SU-DHL-6 (cell line): ENCODE data around the gene ERC1.

ENCODE experiments used
- H2AFZ ChIP-seq: fragments of 200-600 bp; sonication (generic); 2 replicates; pipeline ENCODE4 v1.6.1; 2014; ENCODE audit warnings: low read depth, mild to moderate bottlenecking, moderate library complexity, mixed read lengths, antibody characterized with exemption, low read length; ENCODE audit not compliant: severe bottlenecking
- H3F3A ChIP-seq: fragments of 200-600 bp; shearing (Covaris generic); 2 replicates; pipeline ENCODE4 v1.6.0; 2016; ENCODE audit warnings: antibody characterized with exemption, mild to moderate bottlenecking; ENCODE audit not compliant: insufficient read depth
- H3K27ac ChIP-seq: fragments of 200-600 bp; sonication (generic); 2 replicates; pipeline ENCODE4 v1.5.1; 2016; ENCODE audit warnings: low read depth, mild to moderate bottlenecking, low read length, moderate library complexity, mixed read lengths
- H3K27me3 ChIP-seq: fragments of 200-600 bp; sonication (generic), shearing (Covaris generic); 2 replicates; pipeline ENCODE4 v1.6.0; 2014; ENCODE audit warnings: mild to moderate bottlenecking, low read length
- H3K36me3 ChIP-seq: fragments of 200-600 bp; sonication (generic); 2 replicates; pipeline ENCODE4 v1.6.1; 2014; ENCODE audit warnings: mild to moderate bottlenecking, low read length, mixed read lengths
- H3K4me2 ChIP-seq: fragments of 300-600, 200-600 bp; shearing (Covaris generic), sonication (generic); 2 replicates; pipeline ENCODE4 v1.6.0; 2014; ENCODE audit warnings: low read length, low read depth, mild to moderate bottlenecking; ENCODE audit not compliant: poor library complexity, severe bottlenecking
- H3K4me3 ChIP-seq: fragments of 200-600 bp; sonication (generic); 2 replicates; pipeline ENCODE4 v1.5.1; 2014; ENCODE audit warnings: antibody characterized with exemption, low read length, mild to moderate bottlenecking, mixed read lengths; ENCODE audit not compliant: insufficient read depth, poor library complexity, severe bottlenecking
- H3K79me2 ChIP-seq: fragments of 200-600 bp; sonication (generic); 2 replicates; pipeline ENCODE4 v1.6.1; 2014; ENCODE audit warnings: mild to moderate bottlenecking, low read length, moderate library complexity; ENCODE audit not compliant: insufficient read depth
- H3K9ac ChIP-seq: fragments of 200-600 bp; sonication (generic); 2 replicates; pipeline ENCODE4 v1.7.0; 2014; ENCODE audit warnings: mild to moderate bottlenecking, low read length
- H3K9me2 ChIP-seq: fragments of 200-600 bp; sonication (generic); replicated peaks from 2 replicates; pipeline ENCODE4 v1.6.1; 2014; ENCODE audit warnings: low read length; ENCODE audit not compliant: insufficient read depth
- H3K9me3 ChIP-seq: fragments of 200-600 bp; sonication (generic); 2 replicates; pipeline ENCODE4 v1.6.1; 2014; ENCODE audit warnings: low read length, mixed read lengths; ENCODE audit not compliant: insufficient read depth
- H4K20me1 ChIP-seq: fragments of 200-600 bp; sonication (generic); 2 replicates; pipeline ENCODE4 v1.6.1; 2014; ENCODE audit warnings: low read depth, mild to moderate bottlenecking, antibody characterized with exemption, low read length, moderate library complexity, mixed read lengths
- EZH2phosphoT487 ChIP-seq: fragments of 200-600 bp; sonication (generic), shearing (Covaris generic); conservative IDR thresholded peaks from 2 replicates; pipeline ENCODE4 v1.6.1; 2018; ENCODE audit warnings: mild to moderate bottlenecking, antibody characterized with exemption, low read length, moderate library complexity, mixed read lengths
- TF ChIP-seq, protein P1 (sequence below): fragments of 200-600 bp; sonication (generic); IDR thresholded peaks from one replicate; pipeline ENCODE4 v1.5.1; 2017; ENCODE audit warnings: antibody characterized with exemption, mild to moderate bottlenecking, low read length, moderate library complexity; ENCODE audit not compliant: insufficient read depth, poor library complexity, severe bottlenecking

ERC1 gene

GRCh38 chr12:991350-992333 is 619 bp downstream of the ERC1 start:
- H4K20me1 ChIP-seq, result 0 out of 2 replicates have a peak, but pooled peaks cover 5% of the 10 kb centered on the region
- peak overlapping the region; percentile 82 for H3K4me2 ChIP-seq
- 0 out of 2 replicates have a peak, but pooled peaks cover 5% of the 10 kb centered on the region for H3K79me2 ChIP-seq
- H3K4me3 ChIP-seq, result peak overlapping the region; percentile 65
- no peaks in the 10 kb centered on the region for H3K36me3 ChIP-seq
- H2AFZ ChIP-seq, result peak overlapping the region; percentile 92
- no peaks in the 10 kb centered on the region for H3K27me3 ChIP-seq
- H3K9me2 ChIP-seq, result no peaks in the 10 kb centered on the region
- peaks cover 23% of the 10 kb centered on the region for H3F3A ChIP-seq
- no peak overlapping the region for H3K27ac ChIP-seq
- TF ChIP-seq, protein P1, sequence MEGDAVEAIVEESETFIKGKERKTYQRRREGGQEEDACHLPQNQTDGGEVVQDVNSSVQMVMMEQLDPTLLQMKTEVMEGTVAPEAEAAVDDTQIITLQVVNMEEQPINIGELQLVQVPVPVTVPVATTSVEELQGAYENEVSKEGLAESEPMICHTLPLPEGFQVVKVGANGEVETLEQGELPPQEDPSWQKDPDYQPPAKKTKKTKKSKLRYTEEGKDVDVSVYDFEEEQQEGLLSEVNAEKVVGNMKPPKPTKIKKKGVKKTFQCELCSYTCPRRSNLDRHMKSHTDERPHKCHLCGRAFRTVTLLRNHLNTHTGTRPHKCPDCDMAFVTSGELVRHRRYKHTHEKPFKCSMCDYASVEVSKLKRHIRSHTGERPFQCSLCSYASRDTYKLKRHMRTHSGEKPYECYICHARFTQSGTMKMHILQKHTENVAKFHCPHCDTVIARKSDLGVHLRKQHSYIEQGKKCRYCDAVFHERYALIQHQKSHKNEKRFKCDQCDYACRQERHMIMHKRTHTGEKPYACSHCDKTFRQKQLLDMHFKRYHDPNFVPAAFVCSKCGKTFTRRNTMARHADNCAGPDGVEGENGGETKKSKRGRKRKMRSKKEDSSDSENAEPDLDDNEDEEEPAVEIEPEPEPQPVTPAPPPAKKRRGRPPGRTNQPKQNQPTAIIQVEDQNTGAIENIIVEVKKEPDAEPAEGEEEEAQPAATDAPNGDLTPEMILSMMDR, result no peak
- TF ChIP-seq EZH2phosphoT487, result no peak
- H3K9ac ChIP-seq, result peak overlapping the region; percentile 72
- H3K9me3 ChIP-seq, result no peaks in the 10 kb centered on the region

- H3K27ac ChIP-seq, result no peak overlapping the region
- H3K27me3 ChIP-seq, result no peaks in the 10 kb centered on the region
- no peaks in the 10 kb centered on the region for H3K9me3 ChIP-seq
- peaks cover 11% of the 10 kb centered on the region; the same call in 1 of the 2 replicates for H4K20me1 ChIP-seq
- no peak for TF ChIP-seq EZH2phosphoT487
- TF ChIP-seq, protein P1, result no peak
- no peaks in the 10 kb centered on the region for H3K36me3 ChIP-seq
- H3F3A ChIP-seq, result peaks cover 23% of the 10 kb centered on the region
- 0 out of 2 replicates have a peak overlapping the region, but pooled peaks have one; percentile 72 for H3K9ac ChIP-seq
- H3K4me3 ChIP-seq, result no peak overlapping the region
- no peaks in the 10 kb centered on the region for H3K9me2 ChIP-seq
- H2AFZ ChIP-seq, result no peak overlapping the region
- peak overlapping the region; percentile 82 for H3K4me2 ChIP-seq
- 0 out of 2 replicates have a peak, but pooled peaks cover 11% of the 10 kb centered on the region for H3K79me2 ChIP-seq
Measured at GRCh38 chr12:992647-993046, 1.6 kb downstream of the ERC1 start.

- H3K27me3 ChIP-seq, result no peaks in the 10 kb centered on the region
- H3K27ac ChIP-seq, result no peak overlapping the region
- H4K20me1 ChIP-seq, result peaks cover 11% of the 10 kb centered on the region; the same call in 1 of the 2 replicates
- peaks cover 9% of the 10 kb centered on the region; the same call in 1 of the 2 replicates for H3F3A ChIP-seq
- TF ChIP-seq, protein P1, result no peak
- no peak for TF ChIP-seq EZH2phosphoT487
- no peaks in the 10 kb centered on the region for H3K9me3 ChIP-seq
- H3K4me3 ChIP-seq, result no peak overlapping the region
- H3K36me3 ChIP-seq, result no peaks in the 10 kb centered on the region
- H3K79me2 ChIP-seq, result 0 out of 2 replicates have a peak, but pooled peaks cover 11% of the 10 kb centered on the region
- no peak overlapping the region for H3K4me2 ChIP-seq
- no peak overlapping the region for H3K9ac ChIP-seq
- H2AFZ ChIP-seq, result no peak overlapping the region
- H3K9me2 ChIP-seq, result no peaks in the 10 kb centered on the region
Measured at GRCh38 chr12:996881-997280, 5.9 kb downstream of the ERC1 start.
